Chondrocyte (in vitro differentiated cells): ENCODE results near the gene MICAL3. TPM values are rescaled to one million over a fixed set of nuclear protein-coding genes. Genes with fewer than 3 reads are reported as not detected.

Source experiments
- DNase-seq: peaks from one replicate; pipeline ENCODE4 v3.0.0; 2021; ENCODE audit warnings: mixed read lengths, low spot score
- H3K27ac Mint-ChIP-seq: one replicate; pipeline ENCODE4 v1.8.0; 2021; ENCODE audit warnings: mild to moderate bottlenecking, moderate library complexity, mixed read lengths; ENCODE audit not compliant: unreplicated experiment
- H3K27me3 Mint-ChIP-seq: 2 replicates; pipeline ENCODE4 v1.8.0; 2021; ENCODE audit warnings: low read depth, mixed read lengths
- H3K36me3 Mint-ChIP-seq: 2 replicates; pipeline ENCODE4 v1.8.0; 2021; ENCODE audit warnings: low read depth, mixed read lengths
- H3K4me1 Mint-ChIP-seq: 2 replicates; pipeline ENCODE4 v1.8.0; 2021; ENCODE audit warnings: low read depth, mild to moderate bottlenecking, mixed read lengths
- H3K4me3 Mint-ChIP-seq: one replicate; pipeline ENCODE4 v1.8.0; 2021; ENCODE audit warnings: mild to moderate bottlenecking, moderate library complexity, mixed read lengths; ENCODE audit not compliant: unreplicated experiment
- H3K9me3 Mint-ChIP-seq: 2 replicates; pipeline ENCODE4 v1.8.0; 2021; ENCODE audit warnings: low read depth, mixed read lengths
- total RNA-seq: library from RNA; stranded (reverse); gene quantifications from 3 replicates; pipeline ENCODE4 v1.2.1, GENCODE V29; 2021
- TF ChIP-seq, protein P1 (sequence below): fragments of 200-600 bp; sonication (generic); IDR thresholded peaks from 2 replicates; pipeline ENCODE4 v1.5.0; 2021; ENCODE audit warnings: antibody characterized with exemption, mild to moderate bottlenecking, moderate library complexity

MICAL3 gene
- total RNA-seq, 1 donor from 2014 or later = 68.2 TPM

DNA sequence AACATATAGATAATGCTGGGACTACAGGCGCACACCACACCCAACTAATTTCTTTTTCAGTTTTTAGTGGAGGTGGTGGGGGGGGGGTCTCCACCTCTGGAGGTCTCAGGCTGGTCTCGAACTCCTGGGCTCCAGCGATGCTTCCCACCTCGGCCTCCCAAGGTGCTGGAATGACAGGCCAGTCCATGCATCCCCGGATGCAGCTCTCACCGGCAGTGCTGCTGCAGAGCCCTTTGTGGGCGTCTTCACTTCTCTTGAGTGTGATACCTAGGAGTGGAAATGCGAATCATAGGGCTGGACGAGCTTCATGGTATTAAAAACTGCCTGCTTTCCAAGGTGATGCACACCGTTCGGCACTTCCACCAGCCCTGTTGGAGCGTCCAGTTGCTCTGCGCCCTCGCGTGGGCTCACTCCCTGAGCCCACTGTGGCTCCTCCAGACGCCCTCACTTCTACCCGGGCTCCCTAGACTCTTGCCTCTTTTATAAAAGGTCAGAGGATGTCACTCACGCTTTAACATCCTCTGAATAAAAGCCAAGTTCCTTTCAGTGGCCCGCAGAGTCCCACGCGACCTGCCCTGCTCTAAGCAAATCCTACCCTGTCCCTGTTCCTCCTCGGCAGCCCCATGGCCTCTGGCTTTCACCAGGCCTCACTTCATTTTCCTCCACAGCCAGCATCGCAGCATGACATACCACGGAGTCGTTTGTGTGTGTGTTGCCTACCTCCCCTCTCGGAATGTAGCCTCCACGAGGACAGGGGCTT is 249.3 kb downstream of the MICAL3 start:
- Mint-ChIP-seq H3K27ac (no peak overlapping the region), H3K27me3 (no peaks in the 10 kb centered on the region), H3K4me3 (no peak overlapping the region), H3K4me1 (peaks cover 17% of the 10 kb centered on the region), H3K9me3 (no peaks in the 10 kb centered on the region), H3K36me3 (no peaks in the 10 kb centered on the region)
- DNase-seq = no peak
- TF ChIP-seq, protein P1, sequence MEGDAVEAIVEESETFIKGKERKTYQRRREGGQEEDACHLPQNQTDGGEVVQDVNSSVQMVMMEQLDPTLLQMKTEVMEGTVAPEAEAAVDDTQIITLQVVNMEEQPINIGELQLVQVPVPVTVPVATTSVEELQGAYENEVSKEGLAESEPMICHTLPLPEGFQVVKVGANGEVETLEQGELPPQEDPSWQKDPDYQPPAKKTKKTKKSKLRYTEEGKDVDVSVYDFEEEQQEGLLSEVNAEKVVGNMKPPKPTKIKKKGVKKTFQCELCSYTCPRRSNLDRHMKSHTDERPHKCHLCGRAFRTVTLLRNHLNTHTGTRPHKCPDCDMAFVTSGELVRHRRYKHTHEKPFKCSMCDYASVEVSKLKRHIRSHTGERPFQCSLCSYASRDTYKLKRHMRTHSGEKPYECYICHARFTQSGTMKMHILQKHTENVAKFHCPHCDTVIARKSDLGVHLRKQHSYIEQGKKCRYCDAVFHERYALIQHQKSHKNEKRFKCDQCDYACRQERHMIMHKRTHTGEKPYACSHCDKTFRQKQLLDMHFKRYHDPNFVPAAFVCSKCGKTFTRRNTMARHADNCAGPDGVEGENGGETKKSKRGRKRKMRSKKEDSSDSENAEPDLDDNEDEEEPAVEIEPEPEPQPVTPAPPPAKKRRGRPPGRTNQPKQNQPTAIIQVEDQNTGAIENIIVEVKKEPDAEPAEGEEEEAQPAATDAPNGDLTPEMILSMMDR = no peak

DNA sequence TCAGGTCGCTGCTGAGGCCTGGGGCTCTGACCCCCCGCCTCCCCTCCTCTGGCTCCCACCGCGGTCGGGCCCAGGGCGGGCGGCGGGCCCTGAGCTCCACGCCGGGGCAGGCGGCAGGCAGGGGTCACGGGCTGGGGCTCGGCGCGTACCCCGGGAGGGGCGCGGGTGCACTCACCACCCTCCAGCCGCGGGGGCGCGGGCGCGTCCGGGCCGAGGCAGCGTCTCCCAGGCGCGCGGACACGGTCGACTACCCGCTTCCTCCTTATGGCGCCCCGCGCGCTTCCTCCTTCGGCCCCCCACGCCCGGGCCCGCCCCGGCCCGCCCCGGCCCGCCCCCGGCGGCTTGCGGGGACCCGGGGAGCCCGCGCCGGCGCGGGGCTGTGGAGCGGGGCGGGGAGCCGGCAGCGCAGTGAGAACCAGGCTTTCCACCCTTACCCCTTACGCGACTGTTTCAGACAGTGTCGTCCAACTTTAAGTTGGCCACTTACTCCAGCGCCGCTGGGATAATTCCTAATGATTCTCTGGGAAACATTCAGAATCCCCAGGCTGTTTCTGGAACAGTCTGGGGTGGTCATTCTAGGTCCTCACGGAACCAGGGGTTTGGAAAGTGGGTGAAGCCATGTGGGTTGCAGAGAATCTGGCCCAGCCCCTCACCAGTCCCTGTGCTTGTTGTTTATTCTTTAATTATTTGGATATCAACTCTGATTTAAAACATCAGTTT is 250.0 kb downstream of the MICAL3 start, which contains the start of gene BID:
Gene BID (minus strand): TSS at position 264 of the 720 bp plus-strand sequence. CDS start 24,353 bp downstream, outside the sequence.
- TF ChIP-seq, protein P1 = no peak
- DNase-seq = no peak
- Mint-ChIP-seq H3K9me3 (no peaks in the 10 kb centered on the region), H3K27me3 (no peaks in the 10 kb centered on the region), H3K27ac (no peak within 1 kb of the TSS), H3K36me3 (no peaks in the 10 kb centered on the region), H3K4me1 (peaks cover 17% of the 10 kb centered on the region), H3K4me3 (peak within 1 kb of the TSS; percentile 73)

DNA sequence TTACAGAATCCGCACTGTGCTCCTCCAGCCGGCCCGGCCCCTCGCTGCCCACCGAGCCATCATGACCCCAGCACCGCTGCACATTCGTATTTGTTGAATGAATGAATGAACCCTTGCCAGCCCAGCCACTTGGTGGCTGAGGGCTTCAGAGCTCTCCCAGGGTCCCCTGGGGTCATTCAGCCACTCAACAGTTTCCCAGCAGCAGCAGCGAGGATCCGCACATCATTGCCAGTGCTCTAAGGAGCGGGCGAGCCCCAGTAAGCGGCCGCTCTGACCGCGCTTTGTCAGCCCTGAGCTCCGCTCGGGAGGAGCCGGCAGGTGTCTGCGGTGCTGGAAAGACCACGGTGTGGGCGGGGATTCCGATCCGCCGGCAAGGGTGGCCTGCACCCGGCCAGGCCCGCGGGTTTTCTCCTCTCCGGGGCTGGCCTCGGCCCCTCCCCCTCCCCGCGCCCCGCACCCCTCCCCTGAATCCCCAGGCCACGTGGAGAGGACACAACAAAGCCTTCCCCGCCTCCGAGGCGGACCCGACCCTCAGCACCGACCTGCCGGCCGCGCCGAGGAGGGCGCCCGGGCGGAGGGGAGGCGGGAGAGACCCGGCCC is 250.7 kb downstream of the MICAL3 start:
- Mint-ChIP-seq H3K4me3 (peak overlapping the region; percentile 73), H3K36me3 (no peaks in the 10 kb centered on the region), H3K27me3 (no peaks in the 10 kb centered on the region), H3K27ac (no peak overlapping the region), H3K9me3 (no peaks in the 10 kb centered on the region), H3K4me1 (peaks cover 17% of the 10 kb centered on the region)
- no peak for DNase-seq
- TF ChIP-seq, protein P1 = peak; percentile 6

GRCh38 chr22:17772958-17773605 is 251.3 kb downstream of the MICAL3 start:
- H3K27ac Mint-ChIP-seq = no peak overlapping the region
- TF ChIP-seq, protein P1 = no peak
- H3K9me3 Mint-ChIP-seq = no peaks in the 10 kb centered on the region
- DNase-seq = no peak
- no peaks in the 10 kb centered on the region for H3K36me3 Mint-ChIP-seq
- peaks cover 17% of the 10 kb centered on the region for H3K4me1 Mint-ChIP-seq
- peak overlapping the region; percentile 73 for H3K4me3 Mint-ChIP-seq
- no peaks in the 10 kb centered on the region for H3K27me3 Mint-ChIP-seq
